Head of caudate nucleus (tissue), 42 donors: ENCODE data around the gene RGL1.

Source experiments
- DNase-seq, 42 donors: peaks; one replicate each; pipeline versions ENCODE4 v3.0.0 to v3.0.0-alpha.2; 2020 to 2021; ENCODE audit warnings: mixed read lengths in 7 of 42
- intact Hi-C: fragments of 100-400 bp; cut with DNase I; formaldehyde crosslinking; loops from one replicate; pipeline ENCODE4 v1.15.0; 2022

The RGL1 gene

GRCh38 chr1:183812686-183813569 lies 8.0 kb downstream of the RGL1 start:
- peak in 1 of 42 donors; percentile 47 for DNase-seq
- intact Hi-C loops, result no loop called here

GRCh38 chr1:183814121-183814681 lies 9.3 kb downstream of the RGL1 start:
- intact Hi-C loops, result no loop called here
- DNase-seq, result no peak

- DNase-seq, result no peak
- intact Hi-C loops, result no loop called here
Measured at GRCh38 chr1:183816110-183816509, 11.2 kb downstream of the RGL1 start.

- DNase-seq, result no peak
- intact Hi-C loops, result no loop called here
Measured at GRCh38 chr1:183817576-183818288, 12.8 kb downstream of the RGL1 start.

- intact Hi-C loops, result no loop called here
Measured at GRCh38 chr1:183819059-183819458, 14.1 kb downstream of the RGL1 start.

GRCh38 chr1:183821309-183821888 lies 16.5 kb downstream of the RGL1 start:
- intact Hi-C loops, result no loop called here
- DNase-seq, result no peak

More at GRCh38 chr1:183819059-183819458, 14.1 kb downstream of the RGL1 start:
- DNase-seq, result no peak

GRCh38 chr1:183821889-183822611 lies 17.1 kb downstream of the RGL1 start:
- intact Hi-C loops, result no loop called here

GRCh38 chr1:183824291-183824690 lies 19.4 kb downstream of the RGL1 start:
- intact Hi-C loops, result no loop called here
- DNase-seq, result no peak

More at GRCh38 chr1:183821889-183822611, 17.1 kb downstream of the RGL1 start:
- DNase-seq, result no peak

- intact Hi-C loops, result no loop called here
- no peak for DNase-seq
Measured at GRCh38 chr1:183827801-183828200, 22.9 kb downstream of the RGL1 start.

GRCh38 chr1:183830389-183830788 lies 25.5 kb downstream of the RGL1 start:
- intact Hi-C loops, result no loop called here
- peak in 9 of 42 donors; percentile 20 to 70 (median 48) for DNase-seq

- intact Hi-C loops, result no loop called here
- no peak for DNase-seq
Measured at GRCh38 chr1:183831311-183831710, 26.4 kb downstream of the RGL1 start.

- intact Hi-C loops, result no loop called here
- no peak for DNase-seq
Measured at GRCh38 chr1:183832459-183832858, 27.5 kb downstream of the RGL1 start.

GRCh38 chr1:183834568-183834967 lies 29.6 kb downstream of the RGL1 start:
- DNase-seq, result peak in 10 of 42 donors; percentile 13 to 64 (median 38)
- intact Hi-C loops, result no loop called here

- intact Hi-C loops, result no loop called here
- DNase-seq, result no peak
Measured at GRCh38 chr1:183836598-183836997, 31.7 kb downstream of the RGL1 start.

- intact Hi-C loops, result no loop called here
- no peak for DNase-seq
Measured at GRCh38 chr1:183837062-183837461, 32.1 kb downstream of the RGL1 start.

- intact Hi-C loops, result no loop called here
- DNase-seq, result no peak
Measured at GRCh38 chr1:183838221-183838620, 33.3 kb downstream of the RGL1 start.

- no peak for DNase-seq
- intact Hi-C loops, result no loop called here
Measured at GRCh38 chr1:183840140-183840539, 35.2 kb downstream of the RGL1 start.

- intact Hi-C loops, result no loop called here
- no peak for DNase-seq
Measured at GRCh38 chr1:183841550-183841949, 36.6 kb downstream of the RGL1 start.
